ENCODE data around the gene IQSEC3.

- TF ChIP-seq, protein P1, sequence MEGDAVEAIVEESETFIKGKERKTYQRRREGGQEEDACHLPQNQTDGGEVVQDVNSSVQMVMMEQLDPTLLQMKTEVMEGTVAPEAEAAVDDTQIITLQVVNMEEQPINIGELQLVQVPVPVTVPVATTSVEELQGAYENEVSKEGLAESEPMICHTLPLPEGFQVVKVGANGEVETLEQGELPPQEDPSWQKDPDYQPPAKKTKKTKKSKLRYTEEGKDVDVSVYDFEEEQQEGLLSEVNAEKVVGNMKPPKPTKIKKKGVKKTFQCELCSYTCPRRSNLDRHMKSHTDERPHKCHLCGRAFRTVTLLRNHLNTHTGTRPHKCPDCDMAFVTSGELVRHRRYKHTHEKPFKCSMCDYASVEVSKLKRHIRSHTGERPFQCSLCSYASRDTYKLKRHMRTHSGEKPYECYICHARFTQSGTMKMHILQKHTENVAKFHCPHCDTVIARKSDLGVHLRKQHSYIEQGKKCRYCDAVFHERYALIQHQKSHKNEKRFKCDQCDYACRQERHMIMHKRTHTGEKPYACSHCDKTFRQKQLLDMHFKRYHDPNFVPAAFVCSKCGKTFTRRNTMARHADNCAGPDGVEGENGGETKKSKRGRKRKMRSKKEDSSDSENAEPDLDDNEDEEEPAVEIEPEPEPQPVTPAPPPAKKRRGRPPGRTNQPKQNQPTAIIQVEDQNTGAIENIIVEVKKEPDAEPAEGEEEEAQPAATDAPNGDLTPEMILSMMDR (IDR thresholded peaks at IDR 0.05; ENCODE audit: low read depth, low read length), result no peak
- no peak for TF ChIP-seq EZH2phosphoT487 (IDR thresholded peaks at IDR 0.05; ENCODE audit: low read depth)
Measured at GRCh38 chr12:56683-57346, 9.8 kb upstream of the IQSEC3 start.

Data from OCI-LY3 (cell line).